Measurements from ENCODE around the gene HCAR2.
"Not testable (repeated sequence)": the region's sequence is repeated elsewhere in the genome, so short reads cannot be mapped to it uniquely, and the experiment has no call there.

The HCAR2 gene

GRCh38 chr12:122661246-122661645 is 41.9 kb downstream of the HCAR2 start:
- TF ChIP-seq, protein P1, sequence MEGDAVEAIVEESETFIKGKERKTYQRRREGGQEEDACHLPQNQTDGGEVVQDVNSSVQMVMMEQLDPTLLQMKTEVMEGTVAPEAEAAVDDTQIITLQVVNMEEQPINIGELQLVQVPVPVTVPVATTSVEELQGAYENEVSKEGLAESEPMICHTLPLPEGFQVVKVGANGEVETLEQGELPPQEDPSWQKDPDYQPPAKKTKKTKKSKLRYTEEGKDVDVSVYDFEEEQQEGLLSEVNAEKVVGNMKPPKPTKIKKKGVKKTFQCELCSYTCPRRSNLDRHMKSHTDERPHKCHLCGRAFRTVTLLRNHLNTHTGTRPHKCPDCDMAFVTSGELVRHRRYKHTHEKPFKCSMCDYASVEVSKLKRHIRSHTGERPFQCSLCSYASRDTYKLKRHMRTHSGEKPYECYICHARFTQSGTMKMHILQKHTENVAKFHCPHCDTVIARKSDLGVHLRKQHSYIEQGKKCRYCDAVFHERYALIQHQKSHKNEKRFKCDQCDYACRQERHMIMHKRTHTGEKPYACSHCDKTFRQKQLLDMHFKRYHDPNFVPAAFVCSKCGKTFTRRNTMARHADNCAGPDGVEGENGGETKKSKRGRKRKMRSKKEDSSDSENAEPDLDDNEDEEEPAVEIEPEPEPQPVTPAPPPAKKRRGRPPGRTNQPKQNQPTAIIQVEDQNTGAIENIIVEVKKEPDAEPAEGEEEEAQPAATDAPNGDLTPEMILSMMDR (IDR thresholded peaks at IDR 0.05; ENCODE audit: unreplicated experiment in 3 of 3) = no peak
- Mint-ChIP-seq H3K36me3 (ENCODE audit: low read depth) (no peaks in the 10 kb centered on the region), H3K4me3 (no peak overlapping the region), H3K27me3 (ENCODE audit: low read depth) (no peaks in the 10 kb centered on the region), H3K9me3 (no peaks in the 10 kb centered on the region), H3K4me1 (no peaks in the 10 kb centered on the region), H3K27ac (no peak overlapping the region)

DNA sequence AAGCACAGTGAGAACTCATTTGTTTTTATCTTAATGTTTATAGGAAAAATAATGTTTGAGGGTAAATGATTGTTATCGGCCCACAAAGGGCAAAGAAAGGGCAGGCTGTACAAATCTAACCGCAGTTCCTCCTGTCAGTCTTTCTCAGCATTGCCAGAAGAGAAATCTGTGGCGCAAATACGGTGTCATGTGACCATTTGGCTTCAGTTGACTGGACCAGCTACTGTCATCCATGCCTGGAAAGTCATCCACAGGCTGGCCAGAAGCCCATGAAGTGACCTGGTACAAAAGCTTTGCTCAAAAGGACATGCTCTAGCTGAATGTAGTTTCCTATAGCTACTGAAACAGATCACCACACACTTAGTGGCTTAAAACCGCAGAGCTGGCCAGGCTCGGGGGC is 43.6 kb downstream of the HCAR2 start:
- Mint-ChIP-seq H3K4me1 (no peaks in the 10 kb centered on the region), H3K9me3 (no peaks in the 10 kb centered on the region), H3K36me3 (ENCODE audit: low read depth) (no peaks in the 10 kb centered on the region), H3K27ac (no peak overlapping the region), H3K27me3 (ENCODE audit: low read depth) (no peaks in the 10 kb centered on the region), H3K4me3 (no peak overlapping the region)
- TF ChIP-seq, protein P1 (IDR thresholded peaks at IDR 0.05; ENCODE audit: unreplicated experiment in 3 of 3) = no peak

DNA sequence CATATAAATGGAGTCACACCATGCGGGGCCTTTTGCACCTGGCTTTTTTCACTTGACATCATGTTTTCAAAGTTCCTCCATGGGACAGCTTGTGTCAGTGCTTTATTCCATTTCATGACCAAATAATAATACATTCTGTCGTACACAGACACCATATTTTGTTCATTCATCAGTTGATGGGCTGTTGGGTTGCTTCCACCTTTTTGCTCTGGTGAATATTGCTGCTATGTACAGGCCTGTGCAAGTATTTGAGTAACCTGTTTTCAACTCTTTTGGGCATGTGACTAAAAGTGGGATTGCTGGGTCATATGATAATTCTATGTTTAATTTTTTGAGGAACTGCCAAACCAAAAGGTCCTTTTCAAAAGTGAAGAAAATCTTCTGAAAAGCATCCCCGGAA is 46.9 kb downstream of the HCAR2 start:
- TF ChIP-seq, protein P1 (IDR thresholded peaks at IDR 0.05; ENCODE audit: unreplicated experiment in 3 of 3) = no peak
- H3K27me3 Mint-ChIP-seq (ENCODE audit: low read depth) = no peaks in the 10 kb centered on the region
- no peak overlapping the region for H3K4me3 Mint-ChIP-seq
- no peaks in the 10 kb centered on the region for H3K4me1 Mint-ChIP-seq
- H3K27ac Mint-ChIP-seq = no peak overlapping the region
- no peaks in the 10 kb centered on the region for H3K36me3 Mint-ChIP-seq (ENCODE audit: low read depth)
- H3K9me3 Mint-ChIP-seq = no peaks in the 10 kb centered on the region

DNA sequence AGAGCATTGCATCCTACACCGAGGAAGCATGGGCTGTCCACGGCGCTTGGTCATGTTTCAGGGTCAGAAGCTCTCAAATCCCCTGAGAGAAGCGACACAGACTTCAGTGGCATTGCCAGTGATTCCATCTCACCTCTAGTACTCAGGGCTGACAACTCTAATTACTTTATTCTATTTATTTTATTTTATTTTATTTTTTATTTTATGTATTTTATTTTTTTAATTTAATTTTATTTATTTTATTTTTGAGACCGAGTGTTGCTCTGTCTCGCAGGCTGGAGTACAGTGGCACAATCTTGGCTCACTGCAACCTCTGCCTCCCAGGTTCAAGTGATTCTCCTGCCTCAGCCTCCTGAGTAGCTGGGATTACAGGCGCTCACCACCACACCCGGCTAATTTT is 49.9 kb downstream of the HCAR2 start:
- not testable (repeated sequence) for H3K4me3 Mint-ChIP-seq; H3K27me3 Mint-ChIP-seq (ENCODE audit: low read depth)

GRCh38 chr12:122651520-122652224 is 51.5 kb downstream of the HCAR2 start:
- H3K36me3 Mint-ChIP-seq (ENCODE audit: low read depth) = no peaks in the 10 kb centered on the region
- TF ChIP-seq, protein P1 (IDR thresholded peaks at IDR 0.05; ENCODE audit: unreplicated experiment in 3 of 3) = no peak
- H3K27me3 Mint-ChIP-seq (ENCODE audit: low read depth) = no peaks in the 10 kb centered on the region
- H3K9me3 Mint-ChIP-seq = no peaks in the 10 kb centered on the region
- H3K27ac Mint-ChIP-seq = no peak overlapping the region
- no peak overlapping the region for H3K4me3 Mint-ChIP-seq
- H3K4me1 Mint-ChIP-seq = no peaks in the 10 kb centered on the region

More for the DNA sequence above, 49.9 kb downstream of the HCAR2 start:
- not testable (repeated sequence) for H3K27ac Mint-ChIP-seq; H3K36me3 Mint-ChIP-seq (ENCODE audit: low read depth); H3K4me1 Mint-ChIP-seq; H3K9me3 Mint-ChIP-seq
